Measurements from ENCODE around the gene AKT2. TPM values are rescaled to one million over a fixed set of nuclear protein-coding genes. Genes with fewer than 3 reads are reported as not detected.

Gene AKT2
- total RNA-seq, 1 donor from 2014 or later = 111 TPM

GRCh38 chr19:40273469-40274360 is 11.4 kb downstream of the AKT2 start:
- DNase-seq (ENCODE audit: low read depth) = no peak

GRCh38 chr19:40272261-40272660 is 12.9 kb downstream of the AKT2 start:
- no peak for DNase-seq (ENCODE audit: low read depth)

- no peak for DNase-seq (ENCODE audit: low read depth)
Observed at GRCh38 chr19:40271706-40272105, 13.4 kb downstream of the AKT2 start.

- no peak for DNase-seq (ENCODE audit: low read depth)
Observed at GRCh38 chr19:40270362-40271089, 14.6 kb downstream of the AKT2 start.

GRCh38 chr19:40269216-40269940 is 15.8 kb downstream of the AKT2 start:
- DNase-seq (ENCODE audit: low read depth) = no peak

- no peak for DNase-seq (ENCODE audit: low read depth)
Observed at GRCh38 chr19:40267601-40267997, 17.5 kb downstream of the AKT2 start.

- no peak for DNase-seq (ENCODE audit: low read depth)
Observed at GRCh38 chr19:40266912-40267600, 18.1 kb downstream of the AKT2 start.

GRCh38 chr19:40266119-40266518 is 19.0 kb downstream of the AKT2 start:
- no peak for DNase-seq (ENCODE audit: low read depth)

- no peak for DNase-seq (ENCODE audit: low read depth)
Observed at GRCh38 chr19:40265763-40266099, 19.4 kb downstream of the AKT2 start.

GRCh38 chr19:40265055-40265762 is 19.9 kb downstream of the AKT2 start:
- no peak for DNase-seq (ENCODE audit: low read depth)

GRCh38 chr19:40264314-40265054 is 20.7 kb downstream of the AKT2 start:
- DNase-seq (ENCODE audit: low read depth) = no peak

- DNase-seq (ENCODE audit: low read depth) = no peak
Observed at GRCh38 chr19:40263440-40264313, 21.5 kb downstream of the AKT2 start.

- DNase-seq (ENCODE audit: low read depth) = no peak
Observed at GRCh38 chr19:40262422-40262821, 22.7 kb downstream of the AKT2 start.

- no peak for DNase-seq (ENCODE audit: low read depth)
Observed at GRCh38 chr19:40261631-40262030, 23.5 kb downstream of the AKT2 start.

GRCh38 chr19:40257096-40257517 is 28.0 kb downstream of the AKT2 start:
- peak; percentile 84 for DNase-seq (ENCODE audit: low read depth)

GRCh38 chr19:40256512-40256911 is 28.6 kb downstream of the AKT2 start:
- no peak for DNase-seq (ENCODE audit: low read depth)

GRCh38 chr19:40255619-40256166 is 29.5 kb downstream of the AKT2 start:
- DNase-seq (ENCODE audit: low read depth) = no peak

GRCh38 chr19:40254714-40255418 is 30.3 kb downstream of the AKT2 start:
- DNase-seq (ENCODE audit: low read depth) = no peak
